ENCODE data around the gene DDAH1. TPM values are rescaled to one million over a fixed set of nuclear protein-coding genes. Genes with fewer than 3 reads are reported as not detected.
A peak's percentile ranks its signal among the peaks of the same experiment; 100 is the strongest.

The DDAH1 gene
- total RNA-seq, 1 donor from 2014 or later = 50.9 TPM

GRCh38 chr1:85339089-85339488 lies 125.9 kb downstream of the DDAH1 start:
- no peak for DNase-seq (ENCODE audit: low read depth)
- no peak for TF ChIP-seq CTCF (conservative IDR thresholded peaks at IDR 0.05; ENCODE audit: low read depth, low read length)
- H3K4me3 ChIP-seq (ENCODE audit: low read depth, low read length) = no peak overlapping the region

GRCh38 chr1:85334962-85335361 lies 130.0 kb downstream of the DDAH1 start:
- no peak overlapping the region for H3K4me3 ChIP-seq (ENCODE audit: low read depth, low read length)
- DNase-seq (ENCODE audit: low read depth) = no peak
- TF ChIP-seq CTCF (conservative IDR thresholded peaks at IDR 0.05; ENCODE audit: low read depth, low read length) = no peak

- DNase-seq (ENCODE audit: low read depth) = no peak
- no peak overlapping the region for H3K4me3 ChIP-seq (ENCODE audit: low read depth, low read length)
- no peak for TF ChIP-seq CTCF (conservative IDR thresholded peaks at IDR 0.05; ENCODE audit: low read depth, low read length)
These were observed 131.8 kb downstream of the DDAH1 start for GRCh38 chr1:85333186-85333585.

GRCh38 chr1:85332575-85332974 lies 132.4 kb downstream of the DDAH1 start:
- no peak for TF ChIP-seq CTCF (conservative IDR thresholded peaks at IDR 0.05; ENCODE audit: low read depth, low read length)
- H3K4me3 ChIP-seq (ENCODE audit: low read depth, low read length) = no peak overlapping the region
- DNase-seq (ENCODE audit: low read depth) = no peak

- H3K4me3 ChIP-seq (ENCODE audit: low read depth, low read length) = no peak overlapping the region
- no peak for DNase-seq (ENCODE audit: low read depth)
- TF ChIP-seq CTCF (conservative IDR thresholded peaks at IDR 0.05; ENCODE audit: low read depth, low read length) = no peak
These were observed 134.2 kb downstream of the DDAH1 start for GRCh38 chr1:85330711-85331290.

- DNase-seq (ENCODE audit: low read depth) = no peak
- H3K4me3 ChIP-seq (ENCODE audit: low read depth, low read length) = no peak overlapping the region
- TF ChIP-seq CTCF (conservative IDR thresholded peaks at IDR 0.05; ENCODE audit: low read depth, low read length) = no peak
These were observed 134.7 kb downstream of the DDAH1 start for GRCh38 chr1:85330214-85330631.

- TF ChIP-seq CTCF (conservative IDR thresholded peaks at IDR 0.05; ENCODE audit: low read depth, low read length) = no peak
- H3K4me3 ChIP-seq (ENCODE audit: low read depth, low read length) = no peak overlapping the region
These were observed 136.1 kb downstream of the DDAH1 start for GRCh38 chr1:85328713-85329397.

More at GRCh38 chr1:85328713-85329397, 136.1 kb downstream of the DDAH1 start:
- DNase-seq (ENCODE audit: low read depth) = peak; percentile 99
